Adipocyte (in vitro differentiated cells): ENCODE data around the gene CDH11.

Experiments used
- DNase-seq: peaks from one replicate; pipeline ENCODE4 v3.0.0-alpha.2; 2015; ENCODE audit warnings: low read depth
- H3K27me3 ChIP-seq: replicated peaks from 2 replicates; pipeline ENCODE4 v1.7.0; 2013; ENCODE audit warnings: mild to moderate bottlenecking, low read length, moderate library complexity; ENCODE audit not compliant: control insufficient read depth, insufficient read depth
- H3K36me3 ChIP-seq: 2 replicates; pipeline ENCODE4 v1.7.0; 2013; ENCODE audit warnings: low read length, mild to moderate bottlenecking, moderate library complexity; ENCODE audit not compliant: control insufficient read depth, insufficient read depth, severe bottlenecking
- H3K4me1 ChIP-seq: 2 replicates; pipeline ENCODE4 v1.7.0; 2013; ENCODE audit warnings: mild to moderate bottlenecking, low read length, moderate library complexity; ENCODE audit not compliant: control insufficient read depth, insufficient read depth
- H3K4me3 ChIP-seq: 2 replicates; pipeline ENCODE4 v1.7.0; 2013; ENCODE audit warnings: mild to moderate bottlenecking, low read length, moderate library complexity
- H3K9ac ChIP-seq: 2 replicates; pipeline ENCODE4 v1.7.0; 2013; ENCODE audit warnings: mild to moderate bottlenecking, low read length, moderate library complexity
- H3K9me3 ChIP-seq: 2 replicates; pipeline ENCODE4 v1.7.0; 2013; ENCODE audit warnings: mild to moderate bottlenecking, low read length, moderate library complexity; ENCODE audit not compliant: control insufficient read depth

Gene CDH11

DNA sequence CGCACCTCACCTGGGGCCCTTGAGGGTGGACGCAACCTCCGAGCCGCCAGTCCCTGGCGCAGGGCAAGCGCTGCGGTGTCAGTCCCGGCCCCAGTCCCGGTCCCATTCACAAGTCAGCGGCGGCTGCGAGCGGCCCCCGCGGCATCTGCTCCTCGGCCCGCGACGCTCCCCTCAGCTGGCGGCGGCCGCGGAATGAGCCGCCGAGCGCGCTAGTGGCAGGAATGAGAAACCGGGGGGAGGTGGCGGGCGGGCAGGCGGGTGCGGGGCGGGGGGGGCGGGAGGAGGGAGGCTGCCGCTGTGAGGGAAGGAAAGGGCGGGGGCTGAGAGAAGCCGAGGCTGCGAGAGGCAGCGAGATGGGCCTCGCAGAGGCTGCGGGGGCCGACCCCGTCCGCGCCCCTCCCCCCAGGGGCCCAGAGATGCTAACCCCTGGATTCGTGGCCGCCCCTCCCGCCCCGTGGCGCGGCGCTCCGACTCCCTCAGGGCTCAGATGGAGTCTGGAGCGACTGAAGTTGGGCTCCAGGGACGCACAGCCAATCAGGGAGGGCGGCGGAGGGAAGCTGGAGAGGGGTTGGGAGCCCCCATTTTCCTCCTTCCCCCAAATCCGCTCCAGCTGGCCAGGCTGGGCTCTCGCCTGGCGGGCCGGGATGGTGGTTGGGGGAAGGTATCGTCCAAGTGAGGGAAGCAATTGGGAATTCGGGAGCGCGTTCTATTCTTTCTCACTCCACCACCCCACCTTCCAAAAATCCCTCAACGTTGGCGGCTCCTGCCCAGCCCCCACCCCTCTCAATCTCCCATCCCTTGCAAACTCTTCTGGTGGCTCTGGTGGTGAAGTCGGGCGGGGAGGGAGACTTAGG, at the start of gene CDH11:
Gene CDH11, minus strand, starts transcription at position 194 of the 854 bp plus-strand sequence. CDS start 117,194 bp downstream, outside the sequence.
- Histone ChIP-seq H3K9ac (peak within 1 kb of the TSS; percentile 95), H3K9me3 (no peaks in the 10 kb centered on the region), H3K36me3 (no peaks in the 10 kb centered on the region), H3K4me1 (peaks cover 51% of the 10 kb centered on the region), H3K27me3 (no peaks in the 10 kb centered on the region), H3K4me3 (peak within 1 kb of the TSS; percentile 91)
- DNase-seq: peak; percentile 95

DNA sequence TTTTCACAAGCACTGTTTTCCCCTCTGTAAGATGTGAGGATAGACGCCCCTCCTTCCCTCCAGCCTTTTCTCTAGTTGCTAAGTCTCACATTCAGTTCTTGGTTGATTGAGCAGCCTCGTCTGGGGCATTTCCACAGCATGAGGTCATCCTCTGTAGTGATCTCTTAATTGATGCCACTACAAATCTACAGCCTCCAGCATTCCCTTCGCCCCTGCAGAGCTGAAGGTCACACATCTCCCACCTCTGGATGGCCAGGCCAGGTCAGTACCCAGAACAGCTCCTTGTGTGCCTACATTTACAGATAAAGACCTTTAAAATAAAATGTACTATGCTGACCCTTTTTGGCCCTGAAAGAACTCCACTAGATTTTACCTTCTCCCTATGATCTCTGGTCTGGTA, 32.5 kb upstream of the CDH11 start:
- no peaks in the 10 kb centered on the region for H3K36me3 ChIP-seq
- no peak for DNase-seq
- no peak overlapping the region for H3K4me3 ChIP-seq
- no peaks in the 10 kb centered on the region for H3K9me3 ChIP-seq
- no peaks in the 10 kb centered on the region for H3K27me3 ChIP-seq
- H3K4me1 ChIP-seq: no peaks in the 10 kb centered on the region
- no peak overlapping the region for H3K9ac ChIP-seq

DNA sequence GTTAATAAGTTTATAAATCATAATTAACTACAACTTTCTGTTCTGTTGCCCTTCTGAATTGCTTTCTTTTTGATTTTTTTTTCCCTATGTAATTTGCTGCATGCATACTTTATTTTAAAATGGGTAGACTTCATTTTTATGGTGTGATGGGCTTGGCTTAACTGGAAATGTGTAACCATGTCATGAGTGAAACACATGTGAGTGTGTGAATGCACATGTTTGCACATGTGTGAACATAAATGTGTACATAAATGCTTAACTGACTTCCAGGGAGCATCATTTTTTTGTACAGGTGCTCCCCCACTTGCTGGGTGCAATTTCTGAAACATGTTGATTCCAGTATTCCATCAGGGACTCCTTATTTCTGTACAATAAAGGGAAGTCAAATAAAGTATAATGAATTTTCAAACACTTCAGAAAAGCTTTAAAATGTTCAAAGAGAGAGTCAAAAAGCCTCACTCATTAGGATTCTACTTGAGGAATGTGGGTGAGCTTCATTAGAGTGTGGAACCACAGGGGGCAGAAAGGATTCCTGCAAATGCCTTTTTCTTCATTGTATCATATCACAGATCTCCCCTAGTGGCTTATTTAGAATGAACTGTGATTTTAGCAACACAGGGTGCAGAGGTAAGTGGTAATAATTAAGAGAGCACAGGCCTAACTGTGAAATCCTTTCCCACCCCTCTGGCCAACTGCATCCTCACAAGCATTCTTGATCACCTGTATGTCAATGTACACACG, 31.7 kb upstream of the CDH11 start:
- Histone ChIP-seq H3K4me3 (no peak overlapping the region), H3K9ac (no peak overlapping the region), H3K4me1 (peaks cover 3% of the 10 kb centered on the region), H3K27me3 (no peaks in the 10 kb centered on the region), H3K36me3 (no peaks in the 10 kb centered on the region), H3K9me3 (no peaks in the 10 kb centered on the region)
- DNase-seq: no peak

GRCh38 chr16:65148804-65149203, 26.9 kb upstream of the CDH11 start:
- Histone ChIP-seq H3K9ac (no peak overlapping the region), H3K9me3 (no peaks in the 10 kb centered on the region), H3K4me1 (peaks cover 3% of the 10 kb centered on the region), H3K36me3 (no peaks in the 10 kb centered on the region), H3K4me3 (no peak overlapping the region), H3K27me3 (no peaks in the 10 kb centered on the region)
- no peak for DNase-seq

DNA sequence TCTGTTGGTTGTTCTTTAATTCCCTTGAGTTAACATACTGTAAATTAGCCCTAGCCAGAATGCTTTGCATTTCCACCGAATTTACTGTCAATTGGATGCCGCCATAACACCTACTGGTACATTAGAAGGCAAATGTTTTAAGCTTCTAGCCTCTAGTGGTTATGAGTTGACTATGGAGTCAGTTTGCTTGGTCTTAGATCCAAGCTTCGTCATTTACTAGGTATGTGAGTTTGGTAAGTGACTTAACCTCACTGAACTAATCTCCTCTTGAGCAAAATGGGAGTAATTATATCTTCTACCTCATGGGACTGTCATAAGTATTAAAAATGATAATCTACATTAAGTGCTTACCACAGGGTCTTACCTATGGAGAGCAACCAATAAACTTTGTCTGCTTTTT, 20.4 kb upstream of the CDH11 start:
- no peak for DNase-seq
- no peak overlapping the region for H3K4me3 ChIP-seq
- no peaks in the 10 kb centered on the region for H3K36me3 ChIP-seq
- H3K4me1 ChIP-seq: no peaks in the 10 kb centered on the region
- no peaks in the 10 kb centered on the region for H3K27me3 ChIP-seq
- H3K9me3 ChIP-seq: no peaks in the 10 kb centered on the region
- no peak overlapping the region for H3K9ac ChIP-seq

- no peaks in the 10 kb centered on the region for H3K36me3 ChIP-seq
- no peaks in the 10 kb centered on the region for H3K9me3 ChIP-seq
- no peaks in the 10 kb centered on the region for H3K27me3 ChIP-seq
- no peak for DNase-seq
- no peak overlapping the region for H3K4me3 ChIP-seq
- no peak overlapping the region for H3K9ac ChIP-seq
- H3K4me1 ChIP-seq: no peaks in the 10 kb centered on the region
These were observed 14.8 kb upstream of the CDH11 start for GRCh38 chr16:65136681-65137080.

- peak; percentile 13 for DNase-seq
- Histone ChIP-seq H3K4me1 (peaks cover 26% of the 10 kb centered on the region), H3K9me3 (no peaks in the 10 kb centered on the region), H3K4me3 (no peak overlapping the region), H3K36me3 (no peaks in the 10 kb centered on the region), H3K27me3 (no peaks in the 10 kb centered on the region), H3K9ac (no peak overlapping the region)
These were observed 5.2 kb upstream of the CDH11 start for GRCh38 chr16:65126845-65127624.

GRCh38 chr16:65125871-65126270, 4.0 kb upstream of the CDH11 start:
- no peaks in the 10 kb centered on the region for H3K36me3 ChIP-seq
- DNase-seq: peak; percentile 29
- peak overlapping the region; percentile 95 for H3K9ac ChIP-seq
- H3K9me3 ChIP-seq: no peaks in the 10 kb centered on the region
- H3K27me3 ChIP-seq: no peaks in the 10 kb centered on the region
- H3K4me1 ChIP-seq: peaks cover 26% of the 10 kb centered on the region
- no peak overlapping the region for H3K4me3 ChIP-seq

DNA sequence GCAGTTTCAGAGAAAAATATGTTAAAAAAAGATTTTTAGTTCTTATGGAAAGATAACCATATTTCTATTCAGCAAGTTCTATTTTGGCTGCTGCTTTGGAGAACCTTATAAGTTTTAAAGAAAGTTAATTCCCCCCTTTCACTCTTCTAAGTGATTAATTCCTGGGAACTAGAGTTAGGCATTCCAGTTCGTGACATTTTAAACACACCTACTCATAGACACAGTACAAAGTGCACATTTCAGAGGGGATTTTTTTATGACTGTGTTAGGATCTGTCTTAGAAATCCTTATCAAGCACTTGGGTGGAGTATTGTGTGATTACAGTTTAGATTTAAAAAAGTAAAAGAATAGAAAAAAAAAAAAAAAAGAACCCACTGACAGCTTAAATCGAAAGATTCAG, 3.5 kb upstream of the CDH11 start:
- peak; percentile 25 for DNase-seq
- Histone ChIP-seq H3K36me3 (no peaks in the 10 kb centered on the region), H3K9ac (peak overlapping the region; percentile 95), H3K4me1 (peaks cover 26% of the 10 kb centered on the region), H3K4me3 (peak overlapping the region; percentile 90), H3K9me3 (no peaks in the 10 kb centered on the region), H3K27me3 (no peaks in the 10 kb centered on the region)

DNA sequence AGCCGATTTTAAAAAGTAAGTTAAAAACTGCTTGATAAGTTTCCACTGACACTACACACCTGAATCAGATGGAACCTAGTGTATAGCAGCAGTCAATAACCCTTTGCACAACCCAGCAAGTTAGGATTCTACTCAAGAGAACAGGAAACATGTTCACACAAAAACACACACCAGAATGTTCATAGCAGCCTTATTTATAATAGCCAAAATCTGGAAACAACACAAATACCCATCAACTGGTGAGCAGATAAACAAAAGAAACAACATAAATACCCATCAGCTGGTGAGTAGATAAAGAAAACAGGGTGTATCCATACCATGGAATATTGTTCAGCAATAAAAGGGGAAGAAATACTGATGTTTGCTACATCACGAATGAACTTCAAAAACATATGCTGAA, 2.7 kb upstream of the CDH11 start:
- H3K36me3 ChIP-seq: no peaks in the 10 kb centered on the region
- peaks cover 26% of the 10 kb centered on the region for H3K4me1 ChIP-seq
- H3K9ac ChIP-seq: peak overlapping the region; percentile 95
- no peaks in the 10 kb centered on the region for H3K27me3 ChIP-seq
- no peak for DNase-seq
- H3K9me3 ChIP-seq: no peaks in the 10 kb centered on the region
- H3K4me3 ChIP-seq: peak overlapping the region; percentile 90

- Histone ChIP-seq H3K4me3 (peak overlapping the region; percentile 90), H3K4me1 (peaks cover 30% of the 10 kb centered on the region), H3K27me3 (no peaks in the 10 kb centered on the region)
These were observed 2.3 kb upstream of the CDH11 start for GRCh38 chr16:65124212-65124548.

More at GRCh38 chr16:65124212-65124548, 2.3 kb upstream of the CDH11 start:
- peak; percentile 49 for DNase-seq
- H3K36me3 ChIP-seq: no peaks in the 10 kb centered on the region
- H3K9me3 ChIP-seq: no peaks in the 10 kb centered on the region
- H3K9ac ChIP-seq: peak overlapping the region; percentile 95
